ENCODE measurements around the gene RPP38.
A peak's percentile ranks its signal among the peaks of the same experiment; 100 is the strongest.

Gene RPP38, protein sequence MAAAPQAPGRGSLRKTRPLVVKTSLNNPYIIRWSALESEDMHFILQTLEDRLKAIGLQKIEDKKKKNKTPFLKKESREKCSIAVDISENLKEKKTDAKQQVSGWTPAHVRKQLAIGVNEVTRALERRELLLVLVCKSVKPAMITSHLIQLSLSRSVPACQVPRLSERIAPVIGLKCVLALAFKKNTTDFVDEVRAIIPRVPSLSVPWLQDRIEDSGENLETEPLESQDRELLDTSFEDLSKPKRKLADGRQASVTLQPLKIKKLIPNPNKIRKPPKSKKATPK

DNA sequence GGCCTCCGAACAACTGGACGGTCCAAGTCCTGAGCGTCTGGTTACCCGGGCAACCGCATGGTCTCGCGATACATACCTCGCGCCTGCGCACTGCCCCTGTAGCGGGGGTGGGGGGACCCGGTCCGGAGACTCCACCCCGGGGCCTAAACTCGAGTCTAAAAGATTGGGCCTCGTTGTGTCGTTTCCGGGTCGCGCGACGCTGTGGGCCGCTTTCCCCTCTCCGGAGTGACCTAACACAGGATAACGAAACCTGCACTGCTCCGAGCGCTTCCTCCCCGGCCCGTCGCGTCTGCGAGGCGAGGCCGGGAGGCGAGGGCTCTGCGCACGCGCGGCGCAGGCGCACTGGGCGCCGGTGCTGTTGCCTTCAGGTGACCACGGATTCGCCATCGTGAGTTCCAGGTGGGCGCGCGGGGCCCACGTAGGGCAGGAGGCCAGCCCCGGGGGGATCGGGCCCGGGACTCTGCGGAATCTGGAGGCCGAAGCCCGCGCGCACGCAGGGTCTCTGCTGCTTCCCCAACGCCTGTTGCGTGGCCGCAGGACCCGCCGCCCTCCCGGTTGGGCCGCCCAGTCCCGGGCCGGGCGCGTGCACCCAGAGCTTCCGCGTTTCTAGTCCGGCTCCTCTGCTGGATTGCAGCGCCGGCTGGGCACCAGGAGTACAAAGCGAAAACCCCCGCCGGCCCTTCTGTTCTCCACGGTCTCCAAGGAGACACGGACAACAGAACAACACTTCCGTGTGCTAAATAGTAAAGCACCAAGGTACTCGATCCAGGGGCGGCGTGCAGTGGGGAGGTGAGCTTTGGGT lies at the start of gene RPP38:
RPP38 (plus strand) TSS at position 345 of the 802 bp plus-strand sequence. CDS start 5,960 bp downstream, outside the sequence.
- Mint-ChIP-seq H3K9me3 (no peaks in the 10 kb centered on the region), H3K27ac (peak within 1 kb of the TSS; percentile 98 to 99 (median 99)), H3K4me3 (peak within 1 kb of the TSS; percentile 92 to 99 (median 97)), H3K27me3 (ENCODE audit: low read depth) (no peaks in the 10 kb centered on the region), H3K36me3 (ENCODE audit: low read depth) (peaks cover 9% of the 10 kb centered on the region), H3K4me1 (peaks cover 22% of the 10 kb centered on the region)
- TF ChIP-seq, protein P1, sequence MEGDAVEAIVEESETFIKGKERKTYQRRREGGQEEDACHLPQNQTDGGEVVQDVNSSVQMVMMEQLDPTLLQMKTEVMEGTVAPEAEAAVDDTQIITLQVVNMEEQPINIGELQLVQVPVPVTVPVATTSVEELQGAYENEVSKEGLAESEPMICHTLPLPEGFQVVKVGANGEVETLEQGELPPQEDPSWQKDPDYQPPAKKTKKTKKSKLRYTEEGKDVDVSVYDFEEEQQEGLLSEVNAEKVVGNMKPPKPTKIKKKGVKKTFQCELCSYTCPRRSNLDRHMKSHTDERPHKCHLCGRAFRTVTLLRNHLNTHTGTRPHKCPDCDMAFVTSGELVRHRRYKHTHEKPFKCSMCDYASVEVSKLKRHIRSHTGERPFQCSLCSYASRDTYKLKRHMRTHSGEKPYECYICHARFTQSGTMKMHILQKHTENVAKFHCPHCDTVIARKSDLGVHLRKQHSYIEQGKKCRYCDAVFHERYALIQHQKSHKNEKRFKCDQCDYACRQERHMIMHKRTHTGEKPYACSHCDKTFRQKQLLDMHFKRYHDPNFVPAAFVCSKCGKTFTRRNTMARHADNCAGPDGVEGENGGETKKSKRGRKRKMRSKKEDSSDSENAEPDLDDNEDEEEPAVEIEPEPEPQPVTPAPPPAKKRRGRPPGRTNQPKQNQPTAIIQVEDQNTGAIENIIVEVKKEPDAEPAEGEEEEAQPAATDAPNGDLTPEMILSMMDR (IDR thresholded peaks at IDR 0.05; ENCODE audit: unreplicated experiment in 3 of 3): no peak

DNA sequence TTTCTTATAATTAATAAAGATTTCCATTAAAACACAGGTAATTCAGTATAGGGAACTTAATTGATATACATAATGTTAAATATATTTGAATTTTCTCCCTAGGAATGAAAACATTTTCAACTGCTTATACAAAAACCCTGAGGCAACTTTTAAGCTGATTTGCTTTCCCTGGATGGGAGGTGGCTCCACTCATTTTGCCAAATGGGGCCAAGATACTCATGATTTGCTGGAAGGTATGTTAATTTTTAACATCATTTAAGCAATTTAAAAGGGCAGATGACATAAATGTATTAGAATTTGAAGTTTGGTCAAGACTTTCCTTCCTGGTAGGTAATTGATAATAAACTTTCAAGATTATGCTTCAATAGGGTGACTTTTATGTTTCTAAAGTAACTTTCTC lies 47.6 kb upstream of the RPP38 start:
- H3K27me3 Mint-ChIP-seq (ENCODE audit: low read depth): peaks cover 5% of the 10 kb centered on the region
- H3K4me1 Mint-ChIP-seq: peaks cover 8% of the 10 kb centered on the region
- TF ChIP-seq, protein P1 (IDR thresholded peaks at IDR 0.05; ENCODE audit: unreplicated experiment in 3 of 3): no peak
- H3K36me3 Mint-ChIP-seq (ENCODE audit: low read depth): no peaks in the 10 kb centered on the region
- no peak overlapping the region for H3K4me3 Mint-ChIP-seq
- no peaks in the 10 kb centered on the region for H3K9me3 Mint-ChIP-seq
- H3K27ac Mint-ChIP-seq: no peak overlapping the region

DNA sequence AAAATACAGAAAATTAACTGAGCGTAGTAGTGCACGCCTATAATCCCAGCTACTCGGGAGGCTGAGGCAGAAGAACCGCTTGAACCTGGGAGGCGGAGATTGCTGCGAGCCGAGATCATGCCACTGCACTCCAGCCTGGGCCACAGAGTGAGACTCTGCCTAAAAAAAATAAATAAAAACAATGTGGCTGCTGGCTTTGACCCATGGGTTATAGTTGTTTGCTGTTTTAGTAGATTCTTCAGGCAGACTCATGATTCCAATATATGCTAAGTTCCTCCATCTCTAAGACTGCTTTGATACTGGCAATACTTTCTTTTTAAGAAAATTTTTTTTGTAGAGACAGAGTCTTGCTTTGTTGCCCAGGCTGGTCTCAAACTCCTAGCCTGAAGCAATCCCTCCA lies 45.0 kb upstream of the RPP38 start:
- Mint-ChIP-seq H3K27me3 (ENCODE audit: low read depth) (peaks cover 6% of the 10 kb centered on the region), H3K4me3 (no peak overlapping the region), H3K4me1 (peaks cover under 1% of the 10 kb centered on the region), H3K27ac (no peak overlapping the region), H3K9me3 (no peaks in the 10 kb centered on the region), H3K36me3 (ENCODE audit: low read depth) (no peaks in the 10 kb centered on the region)
- TF ChIP-seq, protein P1 (IDR thresholded peaks at IDR 0.05; ENCODE audit: unreplicated experiment in 3 of 3): no peak

GRCh38 chr10:15053061-15053460 lies 44.1 kb upstream of the RPP38 start:
- Mint-ChIP-seq H3K4me3 (no peak overlapping the region), H3K36me3 (ENCODE audit: low read depth) (no peaks in the 10 kb centered on the region), H3K4me1 (no peaks in the 10 kb centered on the region), H3K9me3 (no peaks in the 10 kb centered on the region), H3K27me3 (ENCODE audit: low read depth) (peaks cover 6% of the 10 kb centered on the region), H3K27ac (no peak overlapping the region)
- TF ChIP-seq, protein P1 (IDR thresholded peaks at IDR 0.05; ENCODE audit: unreplicated experiment in 3 of 3): no peak

DNA sequence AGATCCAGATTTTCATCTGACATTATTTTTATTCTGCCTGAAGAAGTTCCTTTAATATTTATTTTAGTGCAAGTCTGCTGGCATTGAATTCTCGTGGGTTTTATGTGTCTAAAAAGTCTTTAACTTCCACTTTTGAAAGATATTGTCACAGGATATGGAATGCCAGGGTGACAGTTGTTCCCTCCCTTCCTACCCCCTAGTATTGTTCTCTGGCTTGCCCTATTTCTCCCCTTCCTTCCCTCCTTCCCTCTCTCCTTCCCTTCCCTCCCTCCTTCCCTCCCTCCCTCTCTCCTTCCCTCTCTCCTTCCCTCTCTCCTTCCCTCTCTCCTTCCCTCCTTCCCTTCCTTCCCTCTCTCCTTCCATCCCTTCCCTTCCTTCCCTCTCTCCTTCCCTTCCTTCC lies 38.5 kb upstream of the RPP38 start:
- TF ChIP-seq, protein P1 (IDR thresholded peaks at IDR 0.05; ENCODE audit: unreplicated experiment in 3 of 3): no peak
- Mint-ChIP-seq H3K4me1 (no peaks in the 10 kb centered on the region), H3K4me3 (no peak overlapping the region), H3K27ac (no peak overlapping the region), H3K36me3 (ENCODE audit: low read depth) (peaks cover 4% of the 10 kb centered on the region), H3K27me3 (ENCODE audit: low read depth) (peaks cover 6% of the 10 kb centered on the region), H3K9me3 (peaks cover 15% of the 10 kb centered on the region)

Measured in nephron (organoid).